ENCODE data around the gene RCAN1. TPM values are rescaled to one million over a fixed set of nuclear protein-coding genes. Genes with fewer than 3 reads are reported as not detected.

RCAN1 gene
- total and polyA plus RNA-seq, 2 of the 13 experiments (the other 11 are each of a cell fraction or from before 2014, with no cell fraction given), result 9.4 to 34.1 TPM

DNA sequence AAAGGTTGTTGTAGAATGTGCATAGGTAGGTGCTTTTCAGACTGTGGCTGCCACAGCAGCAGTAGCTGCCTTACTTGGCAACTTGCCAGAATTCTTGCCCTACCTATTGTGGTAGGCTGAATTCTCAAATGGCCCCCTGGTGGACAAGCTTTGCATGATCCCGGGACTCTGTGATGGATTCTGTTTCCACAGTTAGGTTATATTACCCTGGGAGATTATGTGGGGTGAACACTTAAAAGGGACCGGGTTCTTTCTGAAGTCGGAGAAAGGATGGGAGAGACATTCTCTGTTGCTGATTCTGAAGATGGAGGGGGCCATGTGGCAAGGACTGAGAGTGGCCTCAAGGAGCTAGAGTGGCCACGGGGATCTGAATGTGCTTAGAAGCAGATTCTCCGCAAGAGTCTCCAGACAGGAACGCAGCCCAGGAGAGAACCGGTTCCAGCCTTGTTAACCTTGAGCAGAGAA is 70.8 kb downstream of the RCAN1 start (continued):
- TF ChIP-seq FLYWCH1 (CRISPR knock-in tag; IDR thresholded peaks at IDR 0.05), result no peak
- TF ChIP-seq, protein P1, sequence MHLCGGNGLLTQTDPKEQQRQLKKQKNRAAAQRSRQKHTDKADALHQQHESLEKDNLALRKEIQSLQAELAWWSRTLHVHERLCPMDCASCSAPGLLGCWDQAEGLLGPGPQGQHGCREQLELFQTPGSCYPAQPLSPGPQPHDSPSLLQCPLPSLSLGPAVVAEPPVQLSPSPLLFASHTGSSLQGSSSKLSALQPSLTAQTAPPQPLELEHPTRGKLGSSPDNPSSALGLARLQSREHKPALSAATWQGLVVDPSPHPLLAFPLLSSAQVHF (CRISPR knock-in tag; IDR thresholded peaks at IDR 0.05), result no peak
- TF ChIP-seq, protein P2, sequence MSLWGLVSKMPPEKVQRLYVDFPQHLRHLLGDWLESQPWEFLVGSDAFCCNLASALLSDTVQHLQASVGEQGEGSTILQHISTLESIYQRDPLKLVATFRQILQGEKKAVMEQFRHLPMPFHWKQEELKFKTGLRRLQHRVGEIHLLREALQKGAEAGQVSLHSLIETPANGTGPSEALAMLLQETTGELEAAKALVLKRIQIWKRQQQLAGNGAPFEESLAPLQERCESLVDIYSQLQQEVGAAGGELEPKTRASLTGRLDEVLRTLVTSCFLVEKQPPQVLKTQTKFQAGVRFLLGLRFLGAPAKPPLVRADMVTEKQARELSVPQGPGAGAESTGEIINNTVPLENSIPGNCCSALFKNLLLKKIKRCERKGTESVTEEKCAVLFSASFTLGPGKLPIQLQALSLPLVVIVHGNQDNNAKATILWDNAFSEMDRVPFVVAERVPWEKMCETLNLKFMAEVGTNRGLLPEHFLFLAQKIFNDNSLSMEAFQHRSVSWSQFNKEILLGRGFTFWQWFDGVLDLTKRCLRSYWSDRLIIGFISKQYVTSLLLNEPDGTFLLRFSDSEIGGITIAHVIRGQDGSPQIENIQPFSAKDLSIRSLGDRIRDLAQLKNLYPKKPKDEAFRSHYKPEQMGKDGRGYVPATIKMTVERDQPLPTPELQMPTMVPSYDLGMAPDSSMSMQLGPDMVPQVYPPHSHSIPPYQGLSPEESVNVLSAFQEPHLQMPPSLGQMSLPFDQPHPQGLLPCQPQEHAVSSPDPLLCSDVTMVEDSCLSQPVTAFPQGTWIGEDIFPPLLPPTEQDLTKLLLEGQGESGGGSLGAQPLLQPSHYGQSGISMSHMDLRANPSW (CRISPR knock-in tag; IDR thresholded peaks at IDR 0.05; ENCODE audit: borderline replicate concordance), result no peak
- TF ChIP-seq, protein P3, sequence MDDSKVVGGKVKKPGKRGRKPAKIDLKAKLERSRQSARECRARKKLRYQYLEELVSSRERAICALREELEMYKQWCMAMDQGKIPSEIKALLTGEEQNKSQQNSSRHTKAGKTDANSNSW (CRISPR knock-in tag; IDR thresholded peaks at IDR 0.05; ENCODE audit: borderline replicate concordance), result no peak
- TF ChIP-seq ZNF615 (CRISPR knock-in tag; IDR thresholded peaks at IDR 0.05; ENCODE audit: borderline replicate concordance), result no peak
- no peak for TF ChIP-seq SSRP1 (CRISPR knock-in tag; IDR thresholded peaks at IDR 0.05)
- TF ChIP-seq ZNF605 (CRISPR knock-in tag; IDR thresholded peaks at IDR 0.05), result no peak
- TF ChIP-seq, protein P4, sequence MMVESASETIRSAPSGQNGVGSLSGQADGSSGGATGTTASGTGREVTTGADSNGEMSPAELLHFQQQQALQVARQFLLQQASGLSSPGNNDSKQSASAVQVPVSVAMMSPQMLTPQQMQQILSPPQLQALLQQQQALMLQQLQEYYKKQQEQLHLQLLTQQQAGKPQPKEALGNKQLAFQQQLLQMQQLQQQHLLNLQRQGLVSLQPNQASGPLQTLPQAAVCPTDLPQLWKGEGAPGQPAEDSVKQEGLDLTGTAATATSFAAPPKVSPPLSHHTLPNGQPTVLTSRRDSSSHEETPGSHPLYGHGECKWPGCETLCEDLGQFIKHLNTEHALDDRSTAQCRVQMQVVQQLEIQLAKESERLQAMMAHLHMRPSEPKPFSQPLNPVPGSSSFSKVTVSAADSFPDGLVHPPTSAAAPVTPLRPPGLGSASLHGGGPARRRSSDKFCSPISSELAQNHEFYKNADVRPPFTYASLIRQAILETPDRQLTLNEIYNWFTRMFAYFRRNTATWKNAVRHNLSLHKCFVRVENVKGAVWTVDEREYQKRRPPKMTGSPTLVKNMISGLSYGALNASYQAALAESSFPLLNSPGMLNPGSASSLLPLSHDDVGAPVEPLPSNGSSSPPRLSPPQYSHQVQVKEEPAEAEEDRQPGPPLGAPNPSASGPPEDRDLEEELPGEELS (CRISPR knock-in tag; IDR thresholded peaks at IDR 0.05), result no peak
- no peak for TF ChIP-seq SMAD9 (CRISPR knock-in tag; IDR thresholded peaks at IDR 0.05)
- no peak for TF ChIP-seq NKX3-1 (CRISPR knock-in tag; IDR thresholded peaks at IDR 0.05)
- TF ChIP-seq ZNF782 (CRISPR knock-in tag; IDR thresholded peaks at IDR 0.05; ENCODE audit: borderline replicate concordance), result no peak
- TF ChIP-seq, protein P5, sequence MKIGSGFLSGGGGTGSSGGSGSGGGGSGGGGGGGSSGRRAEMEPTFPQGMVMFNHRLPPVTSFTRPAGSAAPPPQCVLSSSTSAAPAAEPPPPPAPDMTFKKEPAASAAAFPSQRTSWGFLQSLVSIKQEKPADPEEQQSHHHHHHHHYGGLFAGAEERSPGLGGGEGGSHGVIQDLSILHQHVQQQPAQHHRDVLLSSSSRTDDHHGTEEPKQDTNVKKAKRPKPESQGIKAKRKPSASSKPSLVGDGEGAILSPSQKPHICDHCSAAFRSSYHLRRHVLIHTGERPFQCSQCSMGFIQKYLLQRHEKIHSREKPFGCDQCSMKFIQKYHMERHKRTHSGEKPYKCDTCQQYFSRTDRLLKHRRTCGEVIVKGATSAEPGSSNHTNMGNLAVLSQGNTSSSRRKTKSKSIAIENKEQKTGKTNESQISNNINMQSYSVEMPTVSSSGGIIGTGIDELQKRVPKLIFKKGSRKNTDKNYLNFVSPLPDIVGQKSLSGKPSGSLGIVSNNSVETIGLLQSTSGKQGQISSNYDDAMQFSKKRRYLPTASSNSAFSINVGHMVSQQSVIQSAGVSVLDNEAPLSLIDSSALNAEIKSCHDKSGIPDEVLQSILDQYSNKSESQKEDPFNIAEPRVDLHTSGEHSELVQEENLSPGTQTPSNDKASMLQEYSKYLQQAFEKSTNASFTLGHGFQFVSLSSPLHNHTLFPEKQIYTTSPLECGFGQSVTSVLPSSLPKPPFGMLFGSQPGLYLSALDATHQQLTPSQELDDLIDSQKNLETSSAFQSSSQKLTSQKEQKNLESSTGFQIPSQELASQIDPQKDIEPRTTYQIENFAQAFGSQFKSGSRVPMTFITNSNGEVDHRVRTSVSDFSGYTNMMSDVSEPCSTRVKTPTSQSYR (CRISPR knock-in tag; IDR thresholded peaks at IDR 0.05; ENCODE audit: borderline replicate concordance), result no peak
- no peak for TF ChIP-seq ZNF546 (CRISPR knock-in tag; conservative IDR thresholded peaks at IDR 0.05)
- no peak for TF ChIP-seq CEBPG (CRISPR knock-in tag; IDR thresholded peaks at IDR 0.05)
- TF ChIP-seq ZNF343 (CRISPR knock-in tag; IDR thresholded peaks at IDR 0.05), result no peak
- no peak for TF ChIP-seq ZNF660 (CRISPR knock-in tag; IDR thresholded peaks at IDR 0.05; ENCODE audit: borderline replicate concordance, low read depth)
- TF ChIP-seq ZNF878 (CRISPR knock-in tag; IDR thresholded peaks at IDR 0.05), result no peak
- TF ChIP-seq MAFF (IDR thresholded peaks at IDR 0.05; ENCODE audit: low read depth, low read length), result no peak
- no peak for TF ChIP-seq SMARCE1 (IDR thresholded peaks at IDR 0.05; ENCODE audit: borderline replicate concordance)
- peak in 1 of 2 experiments; percentile 34; a peak in 1 of 4 replicates for TF ChIP-seq EP300 (IDR thresholded peaks at IDR 0.05; ENCODE audit: low read depth in 2 of 2, low read length in 2 of 2)
- TF ChIP-seq EP300 (CRISPR knock-in tag; IDR thresholded peaks at IDR 0.05; ENCODE audit: borderline replicate concordance), result no peak
- TF ChIP-seq, protein P6, sequence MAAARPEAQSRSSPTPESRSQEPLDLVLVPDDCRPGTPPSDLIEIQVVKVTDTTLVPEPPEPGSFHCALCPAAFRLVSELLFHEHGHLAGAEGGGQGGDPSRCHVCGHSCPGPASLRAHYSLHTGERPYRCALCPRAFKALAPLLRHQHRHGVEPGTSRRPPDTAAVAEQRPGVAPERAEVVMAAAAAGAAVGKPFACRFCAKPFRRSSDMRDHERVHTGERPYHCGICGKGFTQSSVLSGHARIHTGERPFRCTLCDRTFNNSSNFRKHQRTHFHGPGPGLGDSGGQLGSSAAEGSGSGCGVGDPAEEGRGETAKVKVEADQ (CRISPR knock-in tag; IDR thresholded peaks at IDR 0.05; ENCODE audit: borderline replicate concordance), result no peak

All from HepG2 (cell line).